OCI-LY1 (cell line): Measurements from ENCODE around the gene NR0B2.
A peak's percentile ranks its signal among the peaks of the same experiment; 100 is the strongest.

Experiments
- H2AFZ ChIP-seq: fragments of 200-600 bp; sonication (generic), shearing (Covaris generic); 2 replicates; pipeline ENCODE4 v1.6.0; 2014; ENCODE audit warnings: antibody characterized with exemption, mild to moderate bottlenecking, low read length
- H3F3A ChIP-seq: fragments of 200-600 bp; sonication (generic), shearing (Covaris generic); 2 replicates; pipeline ENCODE4 v1.6.0; 2014; ENCODE audit warnings: mild to moderate bottlenecking, antibody characterized with exemption, low read length, moderate library complexity; ENCODE audit not compliant: insufficient read depth
- H3K27ac ChIP-seq: fragments of 200-600 bp; sonication (generic); 2 replicates; pipeline ENCODE4 v1.5.1; 2014; ENCODE audit warnings: low read length, mixed run types, mild to moderate bottlenecking, low read depth; ENCODE audit not compliant: poor library complexity, severe bottlenecking
- H3K27me3 ChIP-seq: fragments of 200-600 bp; sonication (generic); 2 replicates; pipeline ENCODE4 v1.6.0; 2014; ENCODE audit warnings: antibody characterized with exemption, mild to moderate bottlenecking, low read length, moderate library complexity; ENCODE audit not compliant: insufficient read depth
- H3K36me3 ChIP-seq: fragments of 200-600 bp; sonication (generic); 2 replicates; pipeline ENCODE4 v1.6.1; 2014; ENCODE audit warnings: mild to moderate bottlenecking, antibody characterized with exemption, low read length, moderate library complexity, mixed read lengths; ENCODE audit not compliant: insufficient read depth
- H3K4me1 ChIP-seq: fragments of 200-600 bp; sonication (generic); 2 replicates; pipeline ENCODE4 v1.5.1; 2014; ENCODE audit warnings: mild to moderate bottlenecking, low read length, moderate library complexity; ENCODE audit not compliant: insufficient read depth, severe bottlenecking
- H3K4me2 ChIP-seq: fragments of 200-600 bp; sonication (generic), shearing (Covaris generic); 2 replicates; pipeline ENCODE4 v1.6.1; 2014; ENCODE audit warnings: low read length
- H3K4me3 ChIP-seq: fragments of 200-600 bp; sonication (generic); 2 replicates; pipeline ENCODE4 v1.5.1; 2014; ENCODE audit warnings: low read length, low read depth, mild to moderate bottlenecking, mixed read lengths; ENCODE audit not compliant: poor library complexity, severe bottlenecking
- H3K79me2 ChIP-seq: fragments of 200-600 bp; shearing (Covaris generic); 2 replicates; pipeline ENCODE4 v1.6.1; 2016; ENCODE audit warnings: mixed run types, low read length, mixed read lengths; ENCODE audit not compliant: insufficient read depth
- H3K9ac ChIP-seq: fragments of 200-600 bp; sonication (generic), shearing (Covaris generic); 2 replicates; pipeline ENCODE4 v1.6.1; 2014; ENCODE audit warnings: mild to moderate bottlenecking, low read length, mixed read lengths
- H3K9me2 ChIP-seq: fragments of 200-600 bp; sonication (generic), shearing (Covaris generic); 2 replicates; pipeline ENCODE4 v1.6.1; 2014; ENCODE audit warnings: low read depth, mild to moderate bottlenecking, low read length, mixed read lengths
- H3K9me3 ChIP-seq: fragments of 200-600 bp; shearing (Covaris generic); 2 replicates; pipeline ENCODE4 v1.6.1; 2014; ENCODE audit warnings: low read length, mixed read lengths
- H4K20me1 ChIP-seq: fragments of 200-600 bp; sonication (generic), shearing (Covaris generic); 2 replicates; pipeline ENCODE4 v1.6.0; 2016; ENCODE audit warnings: mild to moderate bottlenecking, low read length; ENCODE audit not compliant: insufficient read depth
- CTCF ChIP-seq: fragments of 200-600 bp; sonication (generic), shearing (Covaris generic); IDR thresholded peaks from 2 replicates; pipeline ENCODE4 v1.5.1; 2017; ENCODE audit warnings: mild to moderate bottlenecking, antibody characterized with exemption, low read length, moderate library complexity, mixed read lengths
- EZH2 ChIP-seq: fragments of 200-600 bp; sonication (generic), shearing (Covaris generic); IDR thresholded peaks from 2 replicates; pipeline ENCODE4 v1.8.0; 2017; ENCODE audit warnings: borderline replicate concordance, mixed run types, mild to moderate bottlenecking, antibody characterized with exemption, low read length, moderate library complexity, mixed read lengths

The NR0B2 gene

DNA sequence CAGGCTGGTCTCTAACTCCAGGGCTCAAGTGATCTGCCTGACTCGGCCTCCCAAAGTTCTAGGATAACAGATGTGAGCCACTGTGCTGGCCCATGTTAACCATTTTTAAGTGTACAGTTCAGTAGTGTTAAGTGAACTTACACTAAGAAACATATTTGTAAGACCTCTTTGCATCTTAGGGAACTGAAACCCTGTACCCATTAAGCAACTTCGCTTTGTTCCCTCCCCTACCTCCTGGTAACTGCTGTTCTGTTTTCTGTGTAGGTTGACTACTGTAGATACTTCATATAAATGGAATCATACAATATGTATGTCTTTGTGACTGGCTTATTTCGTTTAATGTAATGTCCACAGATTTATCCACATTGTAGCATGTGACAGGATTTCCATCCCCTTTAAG, 18.8 kb upstream of the NR0B2 start:
- H2AFZ ChIP-seq = no peak overlapping the region
- peaks cover 75% of the 10 kb centered on the region for H3K36me3 ChIP-seq
- H3F3A ChIP-seq = no peaks in the 10 kb centered on the region
- no peak overlapping the region for H3K4me3 ChIP-seq
- H3K9ac ChIP-seq = no peak overlapping the region
- H3K9me2 ChIP-seq = no peaks in the 10 kb centered on the region
- no peak overlapping the region for H3K4me2 ChIP-seq
- TF ChIP-seq CTCF = no peak
- TF ChIP-seq EZH2 = no peak
- H3K27ac ChIP-seq = peak overlapping the region; percentile 36
- H3K4me1 ChIP-seq = no peaks in the 10 kb centered on the region
- no peaks in the 10 kb centered on the region for H3K27me3 ChIP-seq
- no peaks in the 10 kb centered on the region for H4K20me1 ChIP-seq
- no peaks in the 10 kb centered on the region for H3K9me3 ChIP-seq
- H3K79me2 ChIP-seq = 0 out of 2 replicates have a peak, but pooled peaks cover 3% of the 10 kb centered on the region

DNA sequence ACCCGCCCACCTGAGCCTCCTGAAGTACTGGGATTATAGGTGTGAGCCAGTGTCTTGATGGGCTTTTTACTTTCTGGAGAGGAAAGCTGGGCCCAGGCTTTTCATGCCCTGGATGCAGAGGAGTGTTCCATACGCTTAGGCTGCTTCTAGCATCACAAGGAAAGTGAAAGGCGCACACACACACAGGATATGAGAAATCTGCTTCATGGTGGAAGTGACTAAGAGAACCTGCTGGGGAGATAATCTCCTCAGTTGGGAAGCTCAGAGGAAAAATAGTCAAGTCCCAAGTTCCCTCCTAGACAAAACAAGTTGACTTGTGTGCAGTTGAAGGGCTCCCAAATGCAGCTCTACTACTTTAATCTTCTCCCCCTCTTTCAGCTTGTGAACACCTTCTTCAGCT, 9.9 kb upstream of the NR0B2 start:
- peaks cover 57% of the 10 kb centered on the region for H3K36me3 ChIP-seq
- H3K4me1 ChIP-seq = peaks cover 19% of the 10 kb centered on the region
- no peak overlapping the region for H2AFZ ChIP-seq
- no peaks in the 10 kb centered on the region for H4K20me1 ChIP-seq
- peaks cover 17% of the 10 kb centered on the region for H3K79me2 ChIP-seq
- H3F3A ChIP-seq = no peaks in the 10 kb centered on the region
- no peak overlapping the region for H3K27ac ChIP-seq
- no peak overlapping the region for H3K4me2 ChIP-seq
- no peak overlapping the region for H3K4me3 ChIP-seq
- H3K9me2 ChIP-seq = no peaks in the 10 kb centered on the region
- H3K9ac ChIP-seq = no peak overlapping the region
- H3K9me3 ChIP-seq = no peaks in the 10 kb centered on the region
- H3K27me3 ChIP-seq = no peaks in the 10 kb centered on the region
- TF ChIP-seq CTCF (no peak), EZH2 (no peak)

- Histone ChIP-seq H3F3A (no peaks in the 10 kb centered on the region), H4K20me1 (no peaks in the 10 kb centered on the region), H2AFZ (no peak overlapping the region), H3K79me2 (peaks cover 17% of the 10 kb centered on the region), H3K27me3 (no peaks in the 10 kb centered on the region), H3K4me1 (peaks cover 19% of the 10 kb centered on the region), H3K9ac (peak overlapping the region; percentile 92), H3K27ac (no peak overlapping the region), H3K4me2 (peak overlapping the region; percentile 78), H3K36me3 (peaks cover 49% of the 10 kb centered on the region), H3K4me3 (peak overlapping the region; percentile 95), H3K9me2 (no peaks in the 10 kb centered on the region), H3K9me3 (no peaks in the 10 kb centered on the region)
- no peak for TF ChIP-seq CTCF
- TF ChIP-seq EZH2 = no peak
These were observed 9.1 kb upstream of the NR0B2 start for GRCh38 chr1:26922901-26923300.
